HG03558 (cell line): ENCODE data around the gene OR2A5.
"Not testable (repeated sequence)": the region's sequence is repeated elsewhere in the genome, so short reads cannot be mapped to it uniquely, and the experiment has no call there.

ENCODE experiments used
- ATAC-seq: cut with Tn5 transposase; IDR thresholded peaks from one replicate; pipeline ENCODE4 v1.9.1; 2021; ENCODE audit warnings: moderate number of reproducible peaks; ENCODE audit not compliant: unreplicated experiment; ENCODE audit errors: extremely low read depth

Gene OR2A5

GRCh38 chr7:144048648-144049047 is at the start of gene OR2A5:
OR2A5 (plus strand) TSS chr7:144048948; CDS start chr7:144050402, 1,454 bp downstream.
- no peak for ATAC-seq

- no peak for ATAC-seq
Observed at GRCh38 chr7:144000020-144000419, 48.7 kb upstream of the OR2A5 start, which contains the start of gene OR6B1. OR6B1 (plus strand) TSS chr7:144000320; CDS start chr7:144003997, 3,677 bp downstream.

GRCh38 chr7:144001543-144001942 is 47.2 kb upstream of the OR2A5 start:
- ATAC-seq, result no peak

- ATAC-seq, result no peak
Observed at GRCh38 chr7:144004703-144005102, 44.0 kb upstream of the OR2A5 start.

- no peak for ATAC-seq
Observed at GRCh38 chr7:144006029-144006691, 42.6 kb upstream of the OR2A5 start.

- ATAC-seq, result no peak
Observed at GRCh38 chr7:144006692-144007042, 42.1 kb upstream of the OR2A5 start.

- no peak for ATAC-seq
Observed at GRCh38 chr7:144009361-144009760, 39.4 kb upstream of the OR2A5 start.

GRCh38 chr7:144010061-144010460 is 38.7 kb upstream of the OR2A5 start:
- ATAC-seq, result not testable (repeated sequence)

- ATAC-seq, result not testable (repeated sequence)
Observed at GRCh38 chr7:144010821-144011220, 37.9 kb upstream of the OR2A5 start.

GRCh38 chr7:144011458-144012230 is 37.1 kb upstream of the OR2A5 start:
- ATAC-seq, result no peak

GRCh38 chr7:144018065-144018464 is 30.7 kb upstream of the OR2A5 start:
- ATAC-seq, result no peak

GRCh38 chr7:144019457-144019856 is 29.3 kb upstream of the OR2A5 start:
- ATAC-seq, result no peak

- no peak for ATAC-seq
Observed at GRCh38 chr7:144020340-144020739, 28.4 kb upstream of the OR2A5 start.

- ATAC-seq, result no peak
Observed at GRCh38 chr7:144022169-144022568, 26.6 kb upstream of the OR2A5 start.

GRCh38 chr7:144023171-144023827 is 25.4 kb upstream of the OR2A5 start:
- no peak for ATAC-seq

GRCh38 chr7:144024213-144024612 is 24.5 kb upstream of the OR2A5 start:
- ATAC-seq, result no peak

- no peak for ATAC-seq
Observed at GRCh38 chr7:144026203-144026883, 22.4 kb upstream of the OR2A5 start.

- ATAC-seq, result no peak
Observed at GRCh38 chr7:144027070-144027469, 21.7 kb upstream of the OR2A5 start.

GRCh38 chr7:144027974-144028373 is 20.8 kb upstream of the OR2A5 start:
- no peak for ATAC-seq

GRCh38 chr7:144028547-144028946 is 20.2 kb upstream of the OR2A5 start:
- no peak for ATAC-seq

GRCh38 chr7:144032516-144032915 is 16.2 kb upstream of the OR2A5 start:
- no peak for ATAC-seq
